NCI-H526 treated with DMSO at 0.1 percent for 48 hours (cell line): ENCODE results near the gene SERHL2.
"Not testable (repeated sequence)": the region's sequence is repeated elsewhere in the genome, so short reads cannot be mapped to it uniquely, and the experiment has no call there.

Source experiments
- DNase-seq: peaks from one replicate; lab custom pipeline; 2025; lab: John Stamatoyannopoulos, UW

Gene SERHL2

DNA sequence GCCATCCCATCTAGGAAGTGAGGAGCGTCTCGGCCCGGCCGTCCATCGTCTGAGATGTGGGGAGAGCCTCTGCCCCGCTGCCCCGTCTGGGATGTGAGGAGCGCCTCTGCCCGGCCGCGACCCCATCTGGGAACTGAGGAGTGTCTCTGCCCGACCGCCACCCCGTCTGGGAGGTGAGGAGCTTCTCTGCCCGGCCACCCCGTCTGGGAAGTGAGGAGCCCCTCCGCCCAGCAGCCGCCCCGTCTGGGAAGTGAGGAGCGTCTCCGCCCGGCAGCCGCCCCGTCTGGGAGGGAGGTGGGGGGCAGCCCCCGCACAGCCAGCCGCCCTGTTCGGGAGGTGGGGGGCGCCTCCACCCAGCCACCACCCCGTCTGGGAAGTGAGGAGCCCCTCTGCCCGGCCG, 53.9 kb downstream of the SERHL2 start:
- not testable (repeated sequence) for DNase-seq

DNA sequence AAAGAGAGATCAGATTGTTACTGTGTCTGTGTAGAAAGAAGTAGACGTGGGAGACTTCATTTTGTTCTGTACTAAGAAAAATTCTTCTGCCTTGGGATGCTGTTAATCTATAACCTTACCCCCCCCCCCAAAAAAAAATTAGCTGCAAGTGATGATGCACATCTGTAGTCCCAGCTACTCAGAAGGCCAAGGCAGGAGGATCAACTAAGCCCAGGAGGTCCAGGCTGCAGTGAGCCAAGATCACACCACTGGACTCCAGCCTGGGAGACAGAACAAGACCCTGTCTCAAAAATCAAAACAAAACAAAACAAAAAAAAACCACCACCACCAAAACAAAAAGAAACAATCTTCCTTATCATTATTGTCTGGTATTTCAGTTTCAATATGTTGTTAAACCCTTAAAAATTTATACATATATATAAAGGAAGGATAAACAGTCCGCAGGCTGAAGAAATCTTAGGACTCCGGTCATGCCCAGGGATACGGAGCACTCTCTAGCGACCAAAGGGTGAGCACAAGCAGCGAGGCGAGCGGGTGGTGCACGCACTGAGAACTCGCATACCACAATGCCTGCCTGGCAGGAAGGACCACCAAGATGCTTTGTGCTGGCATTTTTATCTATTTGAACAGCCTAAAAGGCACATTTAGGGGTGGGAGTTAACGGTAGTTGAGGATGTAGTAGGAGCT, 54.5 kb downstream of the SERHL2 start:
- no peak for DNase-seq

DNA sequence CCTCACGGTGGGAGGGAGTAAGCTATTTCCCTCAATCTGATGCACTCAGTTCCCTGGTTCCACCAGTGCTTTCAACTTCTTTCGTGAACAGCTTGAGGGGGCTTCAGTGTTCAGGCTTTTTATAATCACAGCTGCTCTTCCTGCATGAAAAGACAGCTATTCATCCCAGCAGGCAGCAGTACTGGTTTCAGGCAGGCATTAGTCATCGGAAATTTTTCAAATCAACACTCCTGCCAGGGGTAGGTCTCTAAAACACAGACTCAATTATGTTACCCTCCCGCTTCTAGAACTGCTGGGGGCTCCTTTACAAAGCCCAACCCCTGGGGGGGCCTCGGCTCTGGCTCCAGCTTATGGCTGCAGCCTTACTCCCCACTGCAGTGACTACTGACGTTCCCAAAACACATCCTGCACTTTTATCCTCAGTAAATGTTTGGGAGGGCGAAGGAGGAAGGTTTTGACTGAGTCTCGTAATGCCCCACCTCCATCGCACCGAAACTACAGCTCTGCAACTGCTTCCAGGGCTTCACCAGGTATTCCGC, 55.1 kb downstream of the SERHL2 start:
- DNase-seq = no peak

DNA sequence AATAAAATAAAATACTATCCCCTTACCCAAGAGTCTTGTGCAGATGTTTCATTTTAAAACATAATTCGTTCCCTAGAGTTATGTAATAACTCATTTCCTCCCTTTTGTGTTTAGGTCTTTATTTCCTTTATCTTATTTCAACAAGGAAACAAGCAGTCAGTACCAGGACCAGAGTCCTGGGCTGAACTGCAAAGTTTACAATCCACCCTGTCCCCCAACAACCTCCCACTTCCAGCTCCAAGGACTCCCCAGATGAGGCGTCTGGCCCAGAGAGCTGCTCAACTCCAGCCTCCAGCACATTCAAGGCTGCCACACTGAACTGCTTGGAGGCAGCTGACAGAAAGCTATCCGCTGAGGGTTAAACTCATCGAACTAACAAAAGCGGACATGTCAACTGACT, 56.4 kb downstream of the SERHL2 start:
- DNase-seq = no peak

DNA sequence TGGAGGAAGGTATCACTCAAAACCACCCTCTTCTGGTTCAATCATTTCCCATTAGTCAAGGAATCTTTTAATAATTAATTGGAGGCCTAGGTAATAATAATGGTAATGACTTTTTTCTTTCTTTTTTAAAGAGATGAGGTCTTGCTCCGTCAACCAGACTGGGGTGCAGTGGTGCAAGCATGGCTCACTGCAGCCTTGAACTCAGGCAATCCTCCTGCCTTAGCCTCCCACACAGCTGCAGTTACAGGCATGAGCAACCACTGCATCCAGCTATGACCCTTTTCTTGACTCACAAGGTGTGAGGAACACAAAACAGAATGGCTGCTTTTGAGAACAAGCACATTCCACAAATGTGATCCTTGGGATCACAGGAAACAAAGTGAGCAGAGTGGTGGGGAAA, 57.3 kb downstream of the SERHL2 start:
- DNase-seq = no peak

DNA sequence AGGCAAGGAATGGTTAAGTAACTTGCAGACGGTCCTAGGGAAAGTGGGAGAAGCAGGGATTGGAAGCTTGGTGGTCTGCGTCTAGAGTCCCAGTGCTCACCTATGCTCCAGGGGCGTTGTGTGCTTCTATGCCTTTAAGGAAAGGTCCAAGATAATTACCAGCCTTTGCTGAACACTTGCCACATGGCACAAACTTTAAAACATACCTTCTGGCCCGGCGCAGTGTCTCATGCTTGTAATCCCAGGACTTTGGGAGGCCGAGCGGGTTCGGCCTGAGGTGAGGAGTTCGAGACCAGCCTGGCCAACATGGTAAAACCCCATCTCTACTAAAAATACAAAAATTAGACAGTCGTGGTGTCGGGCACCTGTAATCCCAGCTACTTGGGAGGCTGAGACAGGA, 58.6 kb downstream of the SERHL2 start:
- no peak for DNase-seq

- DNase-seq = no peak
Measured at GRCh38 chr22:42613872-42614301, 60.1 kb downstream of the SERHL2 start.

DNA sequence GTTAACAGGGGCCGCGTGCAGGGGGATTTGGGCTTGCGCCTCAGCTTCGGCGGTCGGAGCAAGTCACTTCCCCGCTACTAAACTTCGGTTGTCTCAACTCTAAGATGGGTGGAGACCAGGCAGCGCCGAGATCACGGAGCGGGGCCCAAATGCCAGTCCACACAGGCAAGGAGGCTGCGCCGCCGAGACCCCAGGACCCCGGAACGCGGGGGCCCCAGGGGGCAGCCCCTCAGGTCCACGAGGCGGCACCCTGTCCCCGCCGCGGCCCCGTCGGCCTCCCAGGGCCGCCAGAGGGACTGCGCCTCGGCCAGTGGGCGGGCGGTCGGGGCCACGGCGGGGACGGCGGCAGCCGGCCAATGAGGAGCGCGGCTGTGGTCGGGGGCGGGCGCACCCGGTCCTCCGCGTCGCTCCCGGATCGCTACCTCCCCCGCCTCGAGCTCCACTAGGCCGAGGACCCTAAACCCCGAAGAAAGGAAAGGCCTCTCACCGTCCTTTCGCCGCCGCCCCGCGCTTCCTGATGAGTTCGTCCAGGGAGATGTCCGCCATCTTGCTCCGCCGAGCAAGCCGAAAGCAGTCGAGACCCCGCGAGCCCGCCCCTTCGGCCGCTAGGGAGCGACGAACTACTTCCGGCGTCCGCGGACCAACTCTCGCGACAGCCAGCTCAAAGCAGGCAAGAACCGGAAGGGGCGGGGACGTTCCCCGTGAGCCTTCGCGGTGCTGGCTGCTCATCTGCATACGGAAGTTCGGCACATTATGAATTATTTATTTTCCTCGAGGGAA, 60.7 kb downstream of the SERHL2 start, which contains the start of gene POLDIP3:
TSS of gene POLDIP3 (minus strand) at position 572 of the 780 bp plus-strand sequence. CDS start at position 546, 26 bp downstream.
- peak; percentile 89 for DNase-seq

GRCh38 chr22:42615092-42615859, 61.5 kb downstream of the SERHL2 start:
- peak; percentile 97 for DNase-seq

DNA sequence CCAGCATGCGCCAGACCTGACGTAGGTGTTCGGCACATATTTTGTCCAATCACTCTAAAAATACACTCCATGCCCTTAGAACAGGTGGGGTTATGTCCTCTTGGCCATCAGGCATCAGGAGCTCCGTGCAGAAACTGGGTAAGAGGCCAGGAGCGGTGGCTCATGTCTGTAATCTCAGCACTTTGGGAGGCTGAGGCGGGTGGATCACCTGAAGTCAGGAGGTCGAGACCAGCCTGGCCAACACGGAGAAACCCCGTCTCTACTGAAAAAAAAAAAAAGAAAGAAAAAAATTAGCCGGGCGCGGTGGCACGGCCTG, 62.1 kb downstream of the SERHL2 start:
- DNase-seq = not testable (repeated sequence)

DNA sequence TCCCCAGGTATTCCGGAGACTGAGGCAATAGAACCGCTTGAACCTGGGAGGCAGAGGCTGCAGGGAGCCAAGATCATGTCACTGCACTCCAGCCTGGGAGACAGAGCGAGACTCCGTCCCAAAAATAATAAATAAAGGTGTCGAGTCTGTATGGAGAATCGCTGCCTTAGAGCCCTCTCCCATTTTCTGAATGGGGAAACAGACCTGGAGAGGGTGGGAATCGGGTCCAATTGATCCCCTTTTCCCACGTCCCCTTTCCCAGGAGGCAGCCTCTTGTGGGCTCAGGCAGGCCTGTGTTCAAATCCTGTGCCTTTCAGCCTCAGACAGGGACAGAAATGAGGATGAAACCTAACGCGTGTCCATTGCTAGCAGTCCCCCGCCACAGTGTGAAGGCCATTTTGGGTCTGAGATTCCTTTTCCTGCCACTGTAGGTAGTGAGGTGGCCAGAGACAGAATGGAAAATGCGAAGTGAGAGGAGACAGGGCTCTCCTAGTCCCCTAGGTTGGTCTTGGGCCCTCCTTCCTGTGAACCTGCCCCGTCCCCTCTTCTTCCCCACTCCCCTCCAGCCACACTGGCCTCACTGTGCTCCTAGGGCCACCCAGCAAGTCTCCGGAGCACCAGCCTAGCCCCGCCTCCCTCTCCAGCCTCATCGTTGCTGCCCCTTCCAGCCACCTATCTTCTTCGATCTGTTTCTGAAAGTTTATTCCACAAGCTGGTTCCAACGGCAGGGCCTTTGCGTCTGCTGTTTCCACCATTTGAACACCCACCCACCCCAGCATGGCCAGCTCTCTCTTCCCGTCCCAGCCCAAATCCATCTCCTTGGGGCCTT, 63.6 kb downstream of the SERHL2 start:
- no peak for DNase-seq

DNA sequence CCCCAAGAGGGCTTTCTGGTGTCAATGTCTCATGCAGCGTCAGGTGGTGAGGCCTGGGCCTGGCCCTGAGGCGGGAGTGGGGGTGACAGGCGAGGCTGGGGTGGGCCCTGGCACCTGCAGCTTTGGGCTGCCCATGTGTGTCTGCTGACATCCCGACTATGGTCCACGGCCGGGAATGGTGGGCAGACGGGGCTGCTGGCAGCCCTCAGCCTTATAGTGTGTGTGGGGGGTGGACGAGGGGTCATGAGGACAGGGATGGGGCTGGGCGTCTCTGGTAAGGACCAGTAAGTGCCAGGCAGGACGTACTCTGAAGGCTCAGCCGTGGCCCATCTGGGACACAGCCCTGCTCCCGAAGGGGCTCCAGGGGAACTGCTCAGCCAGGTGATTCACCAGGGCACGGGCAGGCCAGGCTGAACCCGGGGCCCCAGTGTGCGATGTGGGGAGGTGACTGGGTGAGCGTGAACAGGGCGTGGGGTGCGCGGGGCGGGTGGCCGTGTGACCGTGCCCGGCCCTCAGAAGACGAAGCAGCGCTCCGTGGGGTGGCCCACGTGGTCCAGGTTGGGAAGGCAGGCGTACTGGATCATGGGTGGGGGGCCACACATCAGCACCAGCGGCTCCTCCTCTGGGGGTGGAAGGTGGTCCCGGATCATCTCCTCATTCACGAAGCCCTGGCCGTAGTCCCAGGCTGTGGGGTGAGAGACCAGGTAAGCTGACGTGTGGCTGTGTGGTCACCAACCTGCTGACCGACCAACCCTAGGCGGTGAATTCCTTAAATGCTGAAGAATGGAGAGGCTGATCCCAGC, 65.7 kb downstream of the SERHL2 start:
- no peak for DNase-seq

GRCh38 chr22:42620084-42620483, 66.3 kb downstream of the SERHL2 start:
- no peak for DNase-seq

DNA sequence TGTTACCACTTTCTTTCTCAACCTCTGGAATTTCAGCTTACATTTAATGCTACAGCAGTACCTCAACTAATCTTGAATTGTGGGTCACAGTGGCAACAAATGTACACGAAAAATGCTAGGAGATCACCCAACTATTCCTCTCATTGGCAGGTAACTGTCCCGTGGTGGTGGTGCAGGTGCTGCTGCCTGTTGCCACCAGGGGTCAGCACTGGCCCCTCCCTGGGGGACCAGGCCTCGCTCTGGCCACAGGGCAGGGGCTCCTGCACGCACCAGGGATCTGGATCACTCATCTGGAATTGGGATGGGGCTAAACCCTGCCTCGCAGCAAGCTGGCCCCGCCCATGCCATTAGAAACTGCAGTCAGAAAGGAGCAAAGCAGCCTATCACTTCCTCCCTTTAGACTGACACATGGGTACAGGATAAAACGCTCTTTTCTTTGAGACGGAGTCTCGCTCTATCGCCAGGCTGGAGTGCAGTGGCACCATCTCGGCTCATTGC, 67.8 kb downstream of the SERHL2 start:
- peak; percentile 17 for DNase-seq

GRCh38 chr22:42622061-42622710, 68.4 kb downstream of the SERHL2 start:
- no peak for DNase-seq

GRCh38 chr22:42623301-42623751, 69.6 kb downstream of the SERHL2 start:
- no peak for DNase-seq
